GM12873 (cell line): ENCODE data around the gene SELENOO.

Experiments
- TF ChIP-seq, protein P1 (sequence below): IDR thresholded peaks from 2 replicates; pipeline ENCODE4 v1.5.1; 2012; ENCODE audit warnings: low read depth, mild to moderate bottlenecking, moderate library complexity, low read length, control low read depth; ENCODE audit not compliant: insufficient read depth; ENCODE audit errors: missing control alignments

The SELENOO gene

DNA sequence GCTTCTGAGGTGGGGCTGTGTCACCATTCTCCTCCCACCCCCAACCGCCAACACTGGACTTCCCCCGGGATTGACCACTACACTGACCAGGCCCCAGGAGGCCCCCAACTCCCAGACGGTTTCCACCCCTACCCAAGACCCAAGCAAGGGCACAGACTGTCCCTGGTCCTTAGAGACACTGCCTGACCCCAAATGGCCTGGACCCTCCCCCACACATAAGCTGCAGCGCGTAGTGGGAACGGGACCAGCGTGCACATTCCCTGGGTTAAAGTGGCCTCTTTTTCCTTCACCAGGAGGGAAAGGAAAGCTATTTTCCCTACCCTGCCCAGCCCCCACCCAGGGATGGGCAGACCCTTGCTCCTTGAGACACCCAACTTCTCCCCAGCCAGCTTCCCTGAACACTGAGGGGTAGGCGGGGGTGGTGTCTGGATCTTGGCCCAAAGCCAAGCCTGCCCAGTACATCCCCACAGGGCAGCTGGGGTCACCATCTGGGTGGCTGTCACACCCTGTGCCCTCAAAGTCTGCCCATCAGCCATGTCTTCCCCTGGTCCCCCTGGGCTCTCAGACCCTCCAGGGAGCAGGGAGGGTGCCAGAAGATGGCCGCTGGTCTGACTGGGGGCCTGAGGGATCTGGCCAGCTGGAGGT is 62.3 kb downstream of the SELENOO start:
- TF ChIP-seq, protein P1, sequence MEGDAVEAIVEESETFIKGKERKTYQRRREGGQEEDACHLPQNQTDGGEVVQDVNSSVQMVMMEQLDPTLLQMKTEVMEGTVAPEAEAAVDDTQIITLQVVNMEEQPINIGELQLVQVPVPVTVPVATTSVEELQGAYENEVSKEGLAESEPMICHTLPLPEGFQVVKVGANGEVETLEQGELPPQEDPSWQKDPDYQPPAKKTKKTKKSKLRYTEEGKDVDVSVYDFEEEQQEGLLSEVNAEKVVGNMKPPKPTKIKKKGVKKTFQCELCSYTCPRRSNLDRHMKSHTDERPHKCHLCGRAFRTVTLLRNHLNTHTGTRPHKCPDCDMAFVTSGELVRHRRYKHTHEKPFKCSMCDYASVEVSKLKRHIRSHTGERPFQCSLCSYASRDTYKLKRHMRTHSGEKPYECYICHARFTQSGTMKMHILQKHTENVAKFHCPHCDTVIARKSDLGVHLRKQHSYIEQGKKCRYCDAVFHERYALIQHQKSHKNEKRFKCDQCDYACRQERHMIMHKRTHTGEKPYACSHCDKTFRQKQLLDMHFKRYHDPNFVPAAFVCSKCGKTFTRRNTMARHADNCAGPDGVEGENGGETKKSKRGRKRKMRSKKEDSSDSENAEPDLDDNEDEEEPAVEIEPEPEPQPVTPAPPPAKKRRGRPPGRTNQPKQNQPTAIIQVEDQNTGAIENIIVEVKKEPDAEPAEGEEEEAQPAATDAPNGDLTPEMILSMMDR, result no peak

- TF ChIP-seq, protein P1, result no peak
These were observed 63.4 kb downstream of the SELENOO start for GRCh38 chr22:50264104-50264745.

GRCh38 chr22:50264946-50265669 is 64.3 kb downstream of the SELENOO start:
- TF ChIP-seq, protein P1, result no peak

DNA sequence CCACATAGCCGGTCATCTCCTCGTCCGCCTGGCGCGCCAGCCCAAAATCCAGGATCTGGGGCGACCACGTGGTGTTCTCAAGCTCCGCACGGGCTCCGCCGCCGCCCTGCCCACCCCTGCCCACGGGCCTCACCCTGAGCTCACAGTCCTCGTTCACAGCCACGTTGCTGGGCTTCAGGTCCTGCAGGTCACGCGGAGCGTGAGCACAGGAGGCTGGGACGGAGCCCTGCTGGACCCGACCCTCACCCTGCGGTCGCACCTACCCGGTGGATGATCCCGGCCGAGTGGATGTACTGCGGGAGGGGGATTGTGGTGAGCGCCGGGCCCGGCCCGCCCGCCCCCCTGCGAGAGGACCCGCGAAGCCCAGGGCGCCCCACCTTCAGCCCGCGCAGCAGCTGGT is 66.2 kb downstream of the SELENOO start:
- TF ChIP-seq, protein P1, result no peak
